Measurements from ENCODE around the gene AGRN. TPM values are rescaled to one million over a fixed set of nuclear protein-coding genes. Genes with fewer than 3 reads are reported as not detected.

The AGRN gene
- total RNA-seq, 1 donor from 2014 or later = 479 TPM

DNA sequence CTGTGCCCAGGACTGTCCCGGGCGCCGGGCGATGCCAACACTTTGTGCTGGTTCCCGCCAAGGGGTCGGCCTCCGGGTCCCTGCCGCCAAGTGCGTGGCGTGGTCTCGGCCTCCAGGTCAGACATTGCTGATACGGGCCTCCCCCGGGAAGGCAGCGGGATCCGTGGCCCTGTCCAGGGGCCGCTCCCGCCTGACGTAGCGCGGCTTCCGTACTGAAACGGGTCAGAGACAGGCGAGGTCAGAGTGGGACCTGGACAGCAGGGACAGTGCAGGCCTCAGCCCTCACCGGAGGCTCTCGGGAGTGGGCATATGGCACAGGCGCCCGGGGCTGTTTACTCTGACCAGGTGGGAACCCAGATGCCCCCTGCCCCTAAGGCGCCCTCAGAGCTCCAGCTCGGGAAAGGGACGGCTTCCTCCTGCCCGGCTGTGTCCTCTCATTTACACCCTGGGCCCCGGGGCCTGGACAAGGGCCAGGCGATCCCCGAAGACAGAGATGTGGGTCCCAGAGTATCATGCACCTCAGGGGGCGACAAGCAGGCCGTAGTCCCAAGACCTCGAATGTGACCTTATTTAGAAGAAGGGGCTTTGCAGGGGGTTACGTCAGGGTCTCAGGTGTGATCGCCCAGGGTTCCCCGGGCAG lies 63.0 kb downstream of the AGRN start:
- Histone ChIP-seq H3K27me3 (ENCODE audit: control insufficient read depth, insufficient read depth, low read length) (no peaks in the 10 kb centered on the region), H3K4me3 (ENCODE audit: low read depth, low read length) (no peak overlapping the region), H3K36me3 (ENCODE audit: control insufficient read depth, insufficient read depth, low read length) (no peaks in the 10 kb centered on the region)
- no peak for DNase-seq (ENCODE audit: low read depth)
- TF ChIP-seq, protein P1, sequence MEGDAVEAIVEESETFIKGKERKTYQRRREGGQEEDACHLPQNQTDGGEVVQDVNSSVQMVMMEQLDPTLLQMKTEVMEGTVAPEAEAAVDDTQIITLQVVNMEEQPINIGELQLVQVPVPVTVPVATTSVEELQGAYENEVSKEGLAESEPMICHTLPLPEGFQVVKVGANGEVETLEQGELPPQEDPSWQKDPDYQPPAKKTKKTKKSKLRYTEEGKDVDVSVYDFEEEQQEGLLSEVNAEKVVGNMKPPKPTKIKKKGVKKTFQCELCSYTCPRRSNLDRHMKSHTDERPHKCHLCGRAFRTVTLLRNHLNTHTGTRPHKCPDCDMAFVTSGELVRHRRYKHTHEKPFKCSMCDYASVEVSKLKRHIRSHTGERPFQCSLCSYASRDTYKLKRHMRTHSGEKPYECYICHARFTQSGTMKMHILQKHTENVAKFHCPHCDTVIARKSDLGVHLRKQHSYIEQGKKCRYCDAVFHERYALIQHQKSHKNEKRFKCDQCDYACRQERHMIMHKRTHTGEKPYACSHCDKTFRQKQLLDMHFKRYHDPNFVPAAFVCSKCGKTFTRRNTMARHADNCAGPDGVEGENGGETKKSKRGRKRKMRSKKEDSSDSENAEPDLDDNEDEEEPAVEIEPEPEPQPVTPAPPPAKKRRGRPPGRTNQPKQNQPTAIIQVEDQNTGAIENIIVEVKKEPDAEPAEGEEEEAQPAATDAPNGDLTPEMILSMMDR (IDR thresholded peaks at IDR 0.05; ENCODE audit: insufficient read depth, low read length, poor library complexity, severe bottlenecking) = no peak

DNA sequence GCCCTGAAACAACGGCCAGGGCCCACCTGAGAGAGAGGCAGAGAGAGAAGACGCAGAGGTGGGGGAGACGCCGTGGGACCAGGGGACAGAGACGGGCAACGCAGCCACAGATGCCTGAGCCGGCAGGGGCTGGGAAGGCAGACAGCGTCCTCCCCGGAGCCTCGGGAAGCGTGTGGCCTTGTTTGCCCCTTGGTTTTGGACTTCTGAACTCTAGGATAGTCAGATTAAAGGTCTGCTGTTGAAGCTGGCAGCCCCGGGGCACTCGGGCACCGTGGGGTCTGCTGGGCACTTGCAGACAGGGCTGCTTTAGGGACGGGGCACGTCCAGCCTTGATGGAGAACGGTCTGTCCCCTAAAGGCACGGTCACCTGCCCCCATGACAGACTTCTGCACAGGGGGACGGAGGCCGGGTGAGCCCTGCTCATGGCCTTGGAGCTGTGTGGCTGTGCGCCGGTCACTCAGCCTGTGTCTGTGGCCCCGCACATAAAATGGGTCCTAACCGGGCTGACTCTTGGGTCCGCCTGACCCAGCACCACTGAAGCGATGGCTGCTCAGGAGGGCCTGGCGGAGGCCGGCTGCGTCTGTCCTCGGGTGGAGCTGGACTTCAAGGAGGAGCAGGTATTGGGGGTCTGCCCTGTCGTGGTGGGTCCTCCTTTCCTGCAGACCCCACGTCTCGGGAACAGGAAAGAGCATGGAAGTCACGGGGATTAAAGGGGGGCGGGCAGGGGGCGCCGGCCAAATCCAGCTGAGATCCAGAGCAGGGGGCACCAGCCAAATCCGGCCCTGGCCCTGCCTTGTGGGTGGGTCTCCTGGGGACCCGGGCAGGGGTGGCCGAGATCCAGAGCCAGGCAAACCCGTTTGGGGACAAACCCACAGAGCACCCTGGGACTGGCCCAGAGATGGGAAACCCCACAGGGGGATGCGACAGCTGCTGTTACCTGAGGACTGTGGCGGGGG lies 63.8 kb downstream of the AGRN start:
- TF ChIP-seq, protein P1 (IDR thresholded peaks at IDR 0.05; ENCODE audit: insufficient read depth, low read length, poor library complexity, severe bottlenecking) = no peak
- Histone ChIP-seq H3K4me3 (ENCODE audit: low read depth, low read length) (no peak overlapping the region), H3K27me3 (ENCODE audit: control insufficient read depth, insufficient read depth, low read length) (no peaks in the 10 kb centered on the region), H3K36me3 (ENCODE audit: control insufficient read depth, insufficient read depth, low read length) (no peaks in the 10 kb centered on the region)
- no peak for DNase-seq (ENCODE audit: low read depth)

DNA sequence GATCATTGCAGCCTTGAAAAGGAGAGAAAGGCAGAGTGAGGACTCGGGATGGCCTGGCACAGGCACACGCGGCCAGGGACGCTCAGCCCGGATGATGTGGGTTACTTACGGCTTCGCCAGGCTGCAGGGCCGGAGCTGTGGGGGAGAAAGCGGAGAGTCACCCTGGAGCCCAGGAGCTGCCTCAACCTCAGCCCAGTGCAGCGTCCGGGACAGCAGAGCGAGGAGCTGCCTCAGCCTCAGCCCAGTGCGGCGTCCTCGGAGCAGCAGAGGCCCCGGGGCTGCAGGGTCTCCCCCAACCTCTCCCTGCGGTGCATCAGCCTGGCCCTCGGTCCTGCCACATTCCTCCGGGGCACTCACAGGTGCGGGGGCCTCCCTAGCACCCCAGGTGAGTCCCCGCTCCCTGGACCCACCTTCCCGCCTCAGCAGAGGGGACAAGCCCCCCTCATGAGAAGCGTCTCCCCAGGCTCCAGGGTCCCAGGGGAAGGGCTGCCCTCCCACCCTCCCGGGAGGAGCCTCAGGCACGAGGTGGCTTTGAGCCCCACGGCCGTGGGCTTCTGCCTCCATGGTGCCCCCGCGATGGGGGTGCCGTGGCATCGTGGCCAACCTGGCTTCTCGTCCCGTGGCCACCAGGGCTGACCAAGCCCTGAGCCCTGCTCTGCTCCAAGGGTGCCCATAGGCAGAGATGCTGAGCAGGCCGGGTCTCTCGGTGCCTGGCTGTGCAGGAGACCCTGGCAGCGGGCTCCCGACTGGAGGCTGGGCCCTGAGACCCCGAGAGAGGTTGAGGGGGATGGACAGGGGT lies 64.7 kb downstream of the AGRN start:
- no peak for DNase-seq (ENCODE audit: low read depth)
- Histone ChIP-seq H3K27me3 (ENCODE audit: control insufficient read depth, insufficient read depth, low read length) (no peaks in the 10 kb centered on the region), H3K4me3 (ENCODE audit: low read depth, low read length) (no peak overlapping the region), H3K36me3 (ENCODE audit: control insufficient read depth, insufficient read depth, low read length) (no peaks in the 10 kb centered on the region)
- TF ChIP-seq, protein P1 (IDR thresholded peaks at IDR 0.05; ENCODE audit: insufficient read depth, low read length, poor library complexity, severe bottlenecking) = no peak

DNA sequence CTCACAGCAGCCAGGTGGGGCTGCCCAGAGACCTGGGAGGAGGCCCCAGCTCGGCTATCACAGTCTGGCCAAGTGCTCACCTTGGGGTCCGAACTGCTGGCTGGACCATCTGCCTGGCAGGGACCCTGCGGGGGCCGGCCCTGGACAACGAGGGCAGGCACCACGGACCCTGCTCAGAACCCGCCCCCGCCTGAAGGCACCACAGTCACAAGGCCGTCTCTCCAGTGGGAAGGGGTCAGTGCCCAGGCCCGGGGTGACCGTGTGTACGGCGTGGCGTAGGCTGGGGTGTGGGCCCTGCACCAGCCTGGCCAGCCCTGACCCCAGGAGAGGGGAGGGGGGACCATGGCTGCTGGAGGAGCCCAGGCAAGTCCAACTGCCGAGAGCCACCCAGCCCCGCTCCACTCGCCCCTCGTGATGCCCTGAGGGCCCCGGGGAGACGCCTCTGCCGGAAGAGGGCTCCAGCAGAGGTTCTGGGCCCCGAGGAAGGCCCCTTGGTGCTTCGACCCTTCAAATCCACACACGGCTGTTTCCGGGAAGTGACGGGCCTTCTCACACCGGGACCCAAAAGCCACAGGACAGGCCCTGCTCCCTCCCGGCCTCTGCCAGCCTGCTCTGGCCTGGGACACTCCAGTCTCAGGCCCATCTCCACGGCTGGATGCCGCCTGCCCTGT lies 65.4 kb downstream of the AGRN start:
- TF ChIP-seq, protein P1 (IDR thresholded peaks at IDR 0.05; ENCODE audit: insufficient read depth, low read length, poor library complexity, severe bottlenecking) = no peak
- H3K36me3 ChIP-seq (ENCODE audit: control insufficient read depth, insufficient read depth, low read length) = no peaks in the 10 kb centered on the region
- no peak overlapping the region for H3K4me3 ChIP-seq (ENCODE audit: low read depth, low read length)
- DNase-seq (ENCODE audit: low read depth) = no peak
- H3K27me3 ChIP-seq (ENCODE audit: control insufficient read depth, insufficient read depth, low read length) = no peaks in the 10 kb centered on the region

All from kidney epithelial cell (primary cell).